Left cardiac atrium (tissue), 2 donors: ENCODE measurements around the gene CAP1. TPM values are rescaled to one million over a fixed set of nuclear protein-coding genes. Genes with fewer than 3 reads are reported as not detected.

Experiments
- total RNA-seq, 2 donors: library from RNA; stranded (reverse); fragmentation: NEBNext Ultra II Directional; extraction: Animal tissue kit (Norgen Biotek cat#: 25700); gene quantifications; one replicate each; pipeline ENCODE4 v1.2.1, GENCODE V29; 2021
- donor health status: DM: no; HTN: yes; CAD: no; lungs with severe emphysema.
- donor health status: DM: yes; HTN: yes; CAD: no.

Gene CAP1
- total RNA-seq, 2 donors from 2014 or later = 133 to 179 TPM

Other genes starting within 250 kb of the CAP1 start
- 10 to 100 TPM; 13.0 to 20.5 TPM for gene TRIT1, start 157.2 kb upstream of the CAP1 start, total RNA-seq
- gene MYCL, start 138.8 kb upstream of the CAP1 start, total RNA-seq = under 1 TPM; 0.76 to 0.77 TPM
- gene MFSD2A, start 85.6 kb upstream of the CAP1 start, total RNA-seq = 1 to 10 TPM; 3.7 to 3.8 TPM
- 10 to 100 TPM; 51.7 to 64.7 TPM for gene PPT1, start 56.5 kb downstream of the CAP1 start, total RNA-seq
- gene RLF, start 120.7 kb downstream of the CAP1 start, total RNA-seq = 10 to 100 TPM; 11.7 to 13.9 TPM
- not detected for gene TMCO2, start 207.2 kb downstream of the CAP1 start, total RNA-seq
- gene ZMPSTE24, start 217.5 kb downstream of the CAP1 start, total RNA-seq = 10 to 100 TPM; 33.7 to 42.0 TPM